Spleen (tissue), 7 donors: Measurements from ENCODE around the gene HRH2.
"Not testable (repeated sequence)": the region's sequence is repeated elsewhere in the genome, so short reads cannot be mapped to it uniquely, and the experiment has no call there.

Experiments used
- POLR2A ChIP-seq, 3 donors: fragments of 450-650 bp; IDR thresholded peaks; one replicate each; pipeline ENCODE4 v1.5.1; 2017; ENCODE audit warnings: antibody characterized with exemption in 3 of 3, mild to moderate bottlenecking in 1 of 3
- TF ChIP-seq, protein P1 (sequence below), 11 experiments: fragments of 200-600 bp in 7 of 11; fragments of 450-650 bp in 4 of 11; sonication (generic) in 4 of 11; IDR thresholded peaks in 8 of 11; conservative IDR thresholded peaks in 3 of 11; 1 replicate in 7 of 11; 2 replicates in 4 of 11; pipeline versions ENCODE4 v1.4.0 to v1.8.0; 2016 to 2021; ENCODE audit warnings: antibody characterized with exemption in 11 of 11, inconsistent platforms in 4 of 11, mild to moderate bottlenecking in 1 of 11
- donor health status: DM: no; HTN: no; CAD: no; lungs with moderate emphysema.
- donor health status: DM: no; HTN: no; CAD: no.
- donor health status: DM: no; HTN: no; CAD: no.

DNA sequence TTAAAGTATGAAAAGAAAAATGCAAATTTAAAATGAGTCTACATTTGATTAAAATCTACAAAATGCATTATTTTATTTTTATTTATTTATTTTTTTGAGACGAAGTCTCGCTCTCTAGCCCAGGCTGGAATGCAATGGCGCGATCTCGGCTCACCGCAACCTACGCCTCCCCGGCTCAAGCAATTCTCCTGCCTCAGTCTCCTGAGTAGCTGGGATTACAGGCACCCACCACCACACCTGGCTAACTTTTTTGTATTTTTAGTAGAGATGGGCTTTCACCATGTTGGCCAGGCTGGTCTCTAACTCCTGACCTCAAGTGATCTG lies 61.2 kb downstream of the HRH2 start:
- not testable (repeated sequence) for TF ChIP-seq POLR2A (IDR thresholded peaks at IDR 0.05)
- TF ChIP-seq, protein P1, sequence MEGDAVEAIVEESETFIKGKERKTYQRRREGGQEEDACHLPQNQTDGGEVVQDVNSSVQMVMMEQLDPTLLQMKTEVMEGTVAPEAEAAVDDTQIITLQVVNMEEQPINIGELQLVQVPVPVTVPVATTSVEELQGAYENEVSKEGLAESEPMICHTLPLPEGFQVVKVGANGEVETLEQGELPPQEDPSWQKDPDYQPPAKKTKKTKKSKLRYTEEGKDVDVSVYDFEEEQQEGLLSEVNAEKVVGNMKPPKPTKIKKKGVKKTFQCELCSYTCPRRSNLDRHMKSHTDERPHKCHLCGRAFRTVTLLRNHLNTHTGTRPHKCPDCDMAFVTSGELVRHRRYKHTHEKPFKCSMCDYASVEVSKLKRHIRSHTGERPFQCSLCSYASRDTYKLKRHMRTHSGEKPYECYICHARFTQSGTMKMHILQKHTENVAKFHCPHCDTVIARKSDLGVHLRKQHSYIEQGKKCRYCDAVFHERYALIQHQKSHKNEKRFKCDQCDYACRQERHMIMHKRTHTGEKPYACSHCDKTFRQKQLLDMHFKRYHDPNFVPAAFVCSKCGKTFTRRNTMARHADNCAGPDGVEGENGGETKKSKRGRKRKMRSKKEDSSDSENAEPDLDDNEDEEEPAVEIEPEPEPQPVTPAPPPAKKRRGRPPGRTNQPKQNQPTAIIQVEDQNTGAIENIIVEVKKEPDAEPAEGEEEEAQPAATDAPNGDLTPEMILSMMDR (IDR thresholded peaks at IDR 0.05 in 8 of 11, conservative IDR thresholded peaks at IDR 0.05 in 3 of 11) = peak in 2 of 11 experiments; percentile 11 to 19
